ENCODE measurements around the gene TRMT1.

The TRMT1 gene

DNA sequence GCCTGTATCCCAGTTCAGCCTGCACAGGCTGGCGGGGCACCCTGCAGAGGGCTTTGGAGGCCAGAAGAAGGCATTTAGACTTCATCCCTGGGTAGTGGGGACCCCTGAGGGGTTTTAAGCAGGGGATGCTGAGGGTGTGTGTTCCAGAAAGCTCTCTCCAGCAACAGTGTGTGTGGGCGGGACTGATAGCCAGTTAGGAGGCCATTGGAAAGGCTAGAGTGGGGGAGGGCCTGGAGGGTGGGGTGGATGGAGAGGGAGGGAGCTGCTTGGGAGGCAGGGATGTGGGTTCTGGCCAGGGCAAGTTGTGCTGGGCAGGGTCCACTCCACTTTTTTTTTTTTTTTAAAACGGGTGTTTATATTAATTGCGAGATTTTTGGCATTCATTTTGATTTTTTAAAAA is 42.2 kb downstream of the TRMT1 start:
- DNase-seq: no peak

DNA sequence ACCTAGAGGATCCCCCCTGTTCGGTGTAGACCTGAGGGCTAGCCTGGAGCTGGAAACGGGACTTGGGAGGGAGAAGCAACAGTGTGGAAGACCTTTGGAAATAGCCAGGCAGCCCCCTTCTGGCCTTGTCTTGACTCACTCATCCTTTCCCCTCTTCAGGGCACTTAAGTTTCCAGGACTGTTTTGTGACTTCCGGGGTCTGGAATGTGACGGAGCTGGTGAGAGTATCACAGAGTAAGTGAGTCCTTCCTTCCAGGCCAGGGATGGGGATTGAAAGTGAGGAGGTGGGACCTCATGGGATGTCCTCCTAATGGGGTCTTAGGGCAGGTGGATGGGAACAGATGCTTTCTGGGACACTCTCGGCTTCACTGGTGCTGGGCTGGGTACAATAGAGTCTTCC is 43.3 kb downstream of the TRMT1 start:
- no peak for DNase-seq

DNA sequence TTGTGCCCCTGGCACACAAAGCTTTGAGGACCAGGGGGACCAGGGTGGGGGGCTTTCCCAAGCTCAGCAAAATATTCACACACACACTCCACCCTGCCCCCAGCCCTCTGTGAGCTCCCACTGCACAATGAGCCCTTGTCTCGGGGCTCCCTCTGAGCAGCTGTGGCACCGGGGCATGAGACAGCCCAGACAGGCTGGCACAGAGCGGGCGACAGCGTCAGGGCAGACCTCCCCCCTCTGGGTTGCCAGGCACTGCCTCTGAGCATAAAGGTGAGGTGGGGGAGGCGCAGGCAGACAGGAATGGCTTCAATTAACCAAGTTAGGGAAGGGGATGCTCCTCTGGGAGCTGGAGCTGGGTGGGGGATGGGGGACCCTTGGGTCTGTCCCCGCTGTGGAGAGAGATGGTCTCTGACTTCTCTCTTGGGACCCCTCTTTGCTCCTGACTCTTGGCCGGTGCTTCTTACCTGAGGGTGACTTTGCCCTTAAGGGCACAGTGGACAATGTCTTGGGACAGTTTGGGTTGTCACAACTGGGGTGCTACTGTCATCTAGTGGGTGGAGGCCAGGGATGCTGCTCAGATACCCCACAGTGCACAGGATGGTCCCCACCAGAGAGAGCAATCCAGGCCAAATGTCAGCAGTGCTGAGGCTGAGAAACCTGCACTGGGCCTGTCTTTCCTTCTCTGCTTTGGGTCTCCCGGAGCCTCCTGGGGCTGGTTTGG is 44.2 kb downstream of the TRMT1 start:
- peak in 55 of 56 donors; percentile 44 to 99 (median 87) for DNase-seq

- DNase-seq: peak in 5 of 56 donors; percentile 44 to 67 (median 60)
Measured at GRCh38 chr19:13071444-13072187, 44.9 kb downstream of the TRMT1 start.

GRCh38 chr19:13070425-13071140 is 46.0 kb downstream of the TRMT1 start:
- DNase-seq: peak in 40 of 56 donors; percentile 27 to 84 (median 56)

GRCh38 chr19:13069415-13070359 is 46.9 kb downstream of the TRMT1 start:
- peak in 6 of 56 donors; percentile 34 to 59 (median 44) for DNase-seq

DNA sequence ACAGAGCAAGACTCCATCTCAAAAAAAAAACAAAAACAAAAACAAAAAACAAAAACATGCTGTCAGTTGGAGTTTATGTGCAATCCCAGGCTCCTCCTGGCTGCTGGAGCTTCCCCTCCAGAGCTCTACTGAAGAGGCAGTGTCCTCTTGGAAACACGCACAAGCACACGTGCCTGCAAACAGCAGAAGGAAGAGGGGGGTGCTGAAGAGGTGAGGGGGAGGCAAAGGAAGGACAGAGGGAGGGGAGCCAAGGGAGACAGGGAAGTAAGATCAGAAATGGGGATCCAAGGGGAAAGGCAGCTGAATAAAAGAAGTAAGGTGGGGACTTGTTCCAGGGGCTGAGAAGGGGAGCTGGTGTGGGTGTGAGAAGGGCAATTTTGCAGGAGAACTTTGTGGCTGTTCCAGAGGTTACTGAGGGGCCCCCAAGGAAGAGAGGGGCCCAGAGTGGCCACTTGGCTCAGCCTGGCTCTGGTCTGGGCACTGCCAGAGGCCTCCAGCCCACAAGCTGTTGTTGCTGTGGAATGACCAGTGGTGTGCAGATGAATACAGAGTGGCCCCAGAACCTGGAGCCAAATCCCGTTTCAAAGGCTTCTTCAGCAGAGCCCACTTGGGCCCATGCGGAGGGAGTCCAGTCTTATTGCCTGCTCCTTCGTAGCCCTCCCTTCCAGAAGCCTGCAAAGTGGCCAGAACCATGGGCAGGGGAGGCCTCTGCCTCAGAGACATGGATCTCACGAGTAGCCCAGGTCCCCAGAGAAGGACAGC is 48.3 kb downstream of the TRMT1 start:
- DNase-seq: peak in 38 of 56 donors; percentile 24 to 79 (median 54)

DNA sequence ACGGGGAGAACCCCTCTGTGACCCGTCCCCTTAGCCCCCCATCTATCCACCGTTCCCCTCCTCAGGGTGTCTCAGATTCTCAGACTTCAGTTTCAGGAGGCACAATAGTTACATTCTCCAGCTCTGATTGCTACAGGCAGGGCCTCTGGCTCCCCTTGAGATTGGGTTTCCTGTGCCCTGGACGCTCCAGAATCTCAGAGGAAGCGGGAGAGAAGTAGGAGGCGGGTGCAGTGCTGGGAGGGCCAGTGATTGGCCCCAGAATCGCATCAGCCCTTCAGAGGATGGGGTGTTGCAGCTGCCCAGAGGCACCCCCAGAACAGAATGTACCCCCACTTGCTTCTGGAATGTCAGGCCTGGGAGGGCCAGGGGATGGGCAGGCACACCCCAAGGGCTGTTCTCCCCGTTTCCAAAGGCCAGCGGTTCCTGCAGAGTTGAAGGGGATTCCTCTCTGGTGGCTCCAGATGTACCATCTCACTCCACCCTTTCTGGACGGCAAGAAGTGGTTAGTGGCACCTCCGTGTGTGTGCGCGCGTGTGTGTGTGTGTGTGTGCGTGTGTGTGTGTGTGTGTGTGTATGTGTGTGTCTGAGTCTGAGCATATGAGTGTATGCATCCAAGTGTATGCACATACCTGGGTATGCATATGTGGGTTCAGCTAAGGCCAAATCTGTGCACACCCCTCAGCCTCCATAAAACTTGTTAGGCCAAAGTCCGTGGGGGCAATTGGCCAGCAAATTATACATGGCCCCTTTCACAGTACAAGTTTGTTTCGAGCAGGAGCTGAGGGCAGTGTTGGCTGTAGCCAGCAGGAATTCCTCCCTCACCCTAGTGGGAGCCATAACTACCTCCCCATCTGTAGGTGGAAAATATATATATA is 49.4 kb downstream of the TRMT1 start:
- DNase-seq: no peak

GRCh38 chr19:13066226-13066625 is 50.3 kb downstream of the TRMT1 start:
- no peak for DNase-seq

DNA sequence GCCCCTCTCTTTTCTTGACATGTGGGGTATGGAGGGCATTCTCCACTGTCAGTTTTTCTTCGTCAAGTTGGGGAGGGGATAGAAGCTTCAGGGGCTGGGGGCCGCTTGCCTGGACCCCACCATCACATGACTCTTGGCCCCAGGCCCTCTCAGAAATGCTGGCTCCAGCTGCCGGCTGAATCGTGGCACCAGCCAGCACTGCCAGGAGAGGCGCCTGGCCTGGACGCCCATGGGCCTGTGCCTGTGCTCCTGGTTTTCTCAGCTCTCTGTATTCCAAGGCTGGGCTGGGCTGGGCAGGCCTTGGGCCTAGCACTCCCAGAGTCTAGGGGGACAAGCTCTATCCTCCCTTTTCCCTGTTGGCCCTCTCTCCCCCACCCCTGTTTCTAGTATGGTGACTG is 52.4 kb downstream of the TRMT1 start:
- peak in 16 of 56 donors; percentile 29 to 71 (median 43) for DNase-seq

- peak in 12 of 56 donors; percentile 25 to 71 (median 45) for DNase-seq
Measured at GRCh38 chr19:13063461-13064091, 53.0 kb downstream of the TRMT1 start.

DNA sequence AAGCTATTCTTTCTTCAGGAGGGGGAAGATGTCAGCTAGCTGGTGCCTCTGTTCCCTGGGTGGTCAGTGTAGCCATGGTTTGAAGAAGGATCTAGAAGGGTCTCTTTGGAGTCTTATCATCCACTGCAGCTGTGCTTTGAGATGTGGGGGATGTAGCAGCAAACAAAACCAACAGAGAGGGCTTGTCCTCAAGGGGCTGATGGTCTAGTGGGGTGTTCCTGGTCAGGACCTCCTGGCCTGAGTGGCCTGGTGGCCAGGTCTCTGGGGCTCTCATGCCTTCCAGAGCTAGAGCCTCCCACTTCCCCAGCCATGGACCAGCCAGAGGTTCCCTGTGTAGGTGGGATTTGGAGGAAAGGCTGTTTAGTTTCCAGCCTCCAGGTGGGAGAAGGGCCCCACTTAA is 54.2 kb downstream of the TRMT1 start:
- no peak for DNase-seq

DNA sequence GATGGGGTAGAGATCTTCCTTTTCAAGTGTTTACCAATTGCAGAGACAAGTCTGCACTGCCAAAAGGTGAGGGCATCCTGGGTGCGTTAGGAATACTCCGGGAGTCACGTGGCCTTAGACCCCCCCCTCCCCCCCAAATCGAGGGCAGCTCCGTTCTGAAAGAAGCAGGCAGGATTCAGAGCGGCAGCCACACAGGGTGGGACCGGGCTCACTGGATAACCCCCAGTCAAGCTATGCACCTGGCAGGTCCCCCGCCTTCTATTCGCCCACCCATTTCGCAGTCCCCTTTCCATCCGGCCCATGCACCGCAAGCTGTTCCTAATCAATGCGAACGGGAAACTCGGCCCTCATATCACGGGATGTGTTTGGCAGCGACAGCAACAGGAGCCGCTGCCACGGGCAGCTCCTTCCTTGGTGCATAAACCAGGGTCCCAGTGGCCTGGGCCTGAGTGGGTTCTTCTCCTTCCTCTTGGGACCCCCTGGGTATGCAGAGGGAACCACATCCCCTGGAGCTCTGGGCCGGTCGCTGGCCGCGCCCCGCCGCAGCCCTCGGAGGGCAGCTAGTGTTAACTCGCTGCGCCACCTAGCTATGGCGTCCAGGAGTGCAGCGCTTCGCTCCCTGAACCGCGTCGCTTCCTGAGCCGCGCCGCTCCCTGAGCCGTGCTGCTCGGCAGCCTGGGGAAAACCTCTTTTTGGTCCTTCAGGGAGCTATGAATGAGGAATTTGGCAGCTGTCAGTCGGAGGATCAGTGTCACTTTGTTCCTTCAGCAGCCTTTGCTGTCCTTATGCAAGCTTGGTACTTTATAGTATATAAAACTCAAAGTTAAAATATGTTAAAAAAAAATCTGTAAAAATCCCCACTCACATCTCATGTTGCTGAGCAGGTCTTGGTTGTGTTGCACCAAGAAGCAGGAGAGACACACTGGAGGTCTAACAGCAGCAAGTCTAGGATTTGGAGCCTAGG is 55.3 kb downstream of the TRMT1 start:
- peak in 54 of 56 donors; percentile 37 to 89 (median 72) for DNase-seq

DNA sequence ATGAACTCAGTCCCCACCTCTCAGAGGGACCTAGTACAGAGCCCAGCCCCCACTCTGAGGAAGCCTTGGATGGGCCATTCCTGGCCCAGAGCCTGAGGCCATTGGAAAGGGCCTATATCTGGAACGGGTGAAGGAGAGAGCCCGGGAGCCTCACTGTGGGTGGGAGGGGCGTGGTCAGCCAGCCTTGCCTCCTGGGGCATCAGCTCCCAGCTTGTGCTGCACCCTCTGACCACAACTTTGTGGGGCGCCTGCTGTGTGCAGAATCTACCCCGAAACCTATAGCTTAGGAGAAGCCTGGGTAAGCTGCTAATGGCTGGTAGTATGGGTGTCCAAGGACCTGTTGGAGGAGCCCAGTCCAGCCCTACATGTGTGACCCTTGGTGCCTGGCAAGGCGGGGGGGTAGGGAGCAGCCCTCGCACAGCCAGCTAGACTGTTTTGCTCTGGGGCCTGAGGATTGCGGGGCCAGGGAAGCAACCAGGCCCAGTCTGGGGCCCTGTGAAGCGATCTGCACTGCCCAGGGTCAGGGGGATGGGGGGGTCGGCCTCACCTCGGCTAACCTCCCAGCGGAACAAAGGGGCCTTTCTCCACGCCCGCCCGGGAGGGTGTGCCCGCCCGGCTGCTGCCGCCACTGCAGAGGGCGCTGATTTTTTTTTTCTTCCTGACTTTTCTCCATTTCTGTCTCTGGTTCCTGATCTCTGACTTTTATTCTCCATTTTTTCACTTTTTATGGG is 56.1 kb downstream of the TRMT1 start:
- DNase-seq: peak in 30 of 56 donors; percentile 22 to 66 (median 50)

DNA sequence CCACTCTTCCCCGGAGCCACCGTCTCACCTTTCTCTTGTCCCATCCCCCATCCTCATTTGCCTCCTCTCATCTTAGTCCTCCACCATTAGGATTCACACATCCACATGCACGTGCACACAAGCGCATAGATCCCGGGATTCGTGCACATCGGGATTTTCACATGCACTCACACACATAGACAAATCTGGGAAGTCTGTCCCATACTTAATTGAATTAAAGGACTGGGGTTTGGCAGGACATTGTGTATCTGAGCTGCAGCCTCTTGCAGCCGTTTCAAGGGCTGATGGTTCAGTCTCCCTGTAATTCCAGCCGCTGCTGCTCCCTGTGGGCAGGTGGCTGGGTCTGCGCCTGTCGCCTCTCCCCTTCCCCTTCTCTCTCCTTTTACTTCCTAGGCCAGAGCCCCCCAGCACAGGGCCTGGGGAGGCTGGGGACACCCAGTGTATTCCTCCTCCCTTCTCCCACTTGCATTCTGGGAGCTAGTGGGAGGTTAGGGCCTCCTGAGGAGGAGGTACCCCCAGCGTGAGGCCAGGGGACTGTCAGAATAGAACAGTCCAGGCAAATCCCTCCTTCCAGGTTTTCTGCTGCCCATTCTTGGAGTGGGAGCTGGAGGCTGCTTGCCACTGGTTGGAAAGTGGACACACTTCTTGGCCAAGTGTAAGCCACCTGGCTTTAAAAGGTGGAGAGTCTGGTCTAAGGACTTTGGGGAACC is 57.4 kb downstream of the TRMT1 start:
- no peak for DNase-seq

GRCh38 chr19:13057744-13058143 is 58.8 kb downstream of the TRMT1 start:
- no peak for DNase-seq

All from amygdala (tissue), 56 donors.